ENCODE measurements around the gene USP14.

USP14 gene

DNA sequence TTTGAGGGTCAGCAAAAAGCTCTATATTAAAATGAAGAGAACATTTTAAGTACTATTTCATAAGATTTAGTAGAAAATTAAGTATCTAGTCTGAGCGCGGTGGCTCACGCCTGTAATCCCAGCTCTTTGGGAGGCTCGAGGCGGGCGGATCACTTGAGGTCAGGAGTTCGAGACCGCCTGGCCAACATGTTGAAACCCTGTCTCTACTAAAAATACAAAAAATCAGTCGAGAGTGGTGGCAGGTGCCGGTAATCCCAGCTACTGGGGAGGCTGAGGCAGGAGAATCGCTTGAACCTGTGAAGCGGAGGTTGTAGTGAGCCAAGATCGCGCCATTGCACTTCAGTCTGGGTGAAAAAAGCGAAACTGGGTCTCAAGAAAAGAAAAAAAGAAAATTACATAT is 1.6 kb downstream of the USP14 start:
- DNase-seq (ENCODE audit: low read depth) = no peak

DNA sequence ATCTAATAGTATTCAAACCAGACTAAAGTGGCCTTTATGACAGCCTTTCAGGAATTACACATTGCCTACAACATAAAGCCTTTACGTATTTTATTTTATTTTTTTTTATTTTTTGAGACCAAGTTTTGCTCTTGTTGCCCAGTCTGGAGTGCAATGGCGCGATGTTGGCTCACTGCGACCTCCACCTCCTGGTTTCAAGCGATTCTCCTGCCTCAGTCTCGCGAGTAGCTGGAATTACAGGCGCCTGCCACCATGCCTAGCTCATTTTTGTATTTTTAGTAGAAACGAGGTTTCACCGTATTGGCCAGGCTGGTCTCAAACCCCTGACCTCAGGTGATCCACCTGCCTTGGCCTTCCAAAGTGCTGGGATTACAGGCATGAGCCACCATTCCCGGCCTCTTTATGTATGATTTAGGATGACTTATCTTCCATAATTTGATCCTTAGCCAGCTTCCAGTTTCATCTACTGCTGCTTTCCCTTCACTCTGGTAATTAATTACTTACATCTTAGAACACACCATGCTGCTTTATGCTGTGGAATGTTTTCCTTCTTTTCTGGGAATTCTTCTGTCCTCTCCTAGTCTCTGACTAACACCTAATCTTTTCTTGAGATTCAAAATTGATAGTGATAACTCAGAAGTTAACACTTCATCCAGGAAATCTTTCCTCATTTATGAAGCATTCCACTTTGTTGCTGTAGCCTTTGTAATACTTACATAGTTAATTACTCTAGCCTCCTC is 2.6 kb downstream of the USP14 start:
- no peak for DNase-seq (ENCODE audit: low read depth)

DNA sequence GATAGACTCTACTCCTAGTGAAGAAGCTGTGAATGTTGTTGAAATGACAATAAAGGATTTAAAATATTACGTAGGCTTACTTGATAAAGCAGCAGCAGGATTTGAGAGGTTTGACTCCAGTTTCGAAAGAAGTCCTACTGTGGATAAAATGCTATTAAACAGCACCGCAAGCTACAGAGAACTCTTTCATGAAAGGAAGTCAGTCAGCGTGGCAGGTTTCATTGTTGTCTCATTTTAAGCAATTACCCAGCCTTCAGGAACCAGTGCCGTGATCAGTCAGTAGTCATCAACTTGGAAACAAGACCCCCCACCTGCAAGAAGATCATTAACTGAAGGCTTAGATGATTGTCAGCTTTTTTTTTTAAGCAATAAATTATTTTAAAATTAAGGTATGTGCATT is 14.0 kb downstream of the USP14 start:
- no peak for DNase-seq (ENCODE audit: low read depth)

DNA sequence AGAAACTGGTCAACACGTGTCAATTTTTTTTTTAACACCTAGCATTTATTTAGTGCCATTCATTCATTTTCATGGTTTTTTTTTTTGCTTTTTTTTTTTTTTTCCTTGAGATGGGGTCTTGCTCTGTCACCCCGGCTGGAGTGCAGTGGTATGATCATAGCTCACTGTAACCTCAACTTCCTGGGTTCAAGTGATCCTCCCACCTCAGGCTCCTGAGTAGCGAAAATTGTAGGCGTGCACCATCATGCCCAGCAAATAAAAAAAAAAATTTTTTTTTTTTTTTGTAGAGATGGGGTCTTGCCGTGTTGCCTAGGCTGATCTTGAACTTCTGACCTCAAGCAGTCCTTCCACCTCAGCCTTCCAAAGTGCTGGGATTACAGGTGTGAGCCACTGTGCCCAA is 21.1 kb downstream of the USP14 start:
- DNase-seq (ENCODE audit: low read depth) = no peak

DNA sequence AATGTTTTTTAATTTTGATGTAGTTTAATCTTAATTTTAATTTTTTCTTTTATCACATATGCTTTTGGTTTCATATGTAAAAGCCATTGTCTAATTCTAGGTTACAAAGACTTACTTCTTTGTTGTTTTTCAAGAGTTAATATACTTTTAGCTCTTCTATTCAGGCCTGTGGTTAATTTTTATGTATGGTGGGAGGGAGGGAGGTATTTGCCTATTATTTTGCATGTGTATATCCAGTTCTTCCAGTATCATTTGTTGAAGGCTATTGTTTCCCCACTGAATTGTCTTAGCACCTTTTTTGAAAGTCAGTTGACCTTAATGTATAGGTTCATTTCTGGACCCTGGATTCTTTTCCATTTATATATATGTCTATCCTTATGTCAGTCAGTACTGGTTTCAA is 23.4 kb downstream of the USP14 start:
- DNase-seq (ENCODE audit: low read depth) = no peak

DNA sequence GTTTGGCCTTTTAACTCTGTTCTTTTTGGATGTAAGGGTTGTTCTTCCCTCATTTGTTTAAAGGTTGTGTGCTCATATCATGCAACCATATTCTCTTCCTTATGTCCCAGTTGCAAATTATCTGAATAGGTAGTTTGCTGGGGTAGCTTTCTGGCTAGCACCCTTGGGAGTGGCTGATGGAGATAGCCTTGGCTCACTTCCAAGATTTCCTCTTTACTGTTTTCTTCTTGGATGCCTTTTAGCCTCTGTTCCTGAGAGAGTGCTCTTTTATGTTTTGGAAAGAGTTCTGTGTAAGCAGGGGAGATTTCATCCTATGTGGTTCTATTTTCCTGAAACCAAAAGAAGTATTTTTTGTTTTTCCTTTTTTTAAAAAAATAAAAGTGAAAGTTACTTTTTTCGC is 25.4 kb downstream of the USP14 start:
- DNase-seq (ENCODE audit: low read depth) = no peak

DNA sequence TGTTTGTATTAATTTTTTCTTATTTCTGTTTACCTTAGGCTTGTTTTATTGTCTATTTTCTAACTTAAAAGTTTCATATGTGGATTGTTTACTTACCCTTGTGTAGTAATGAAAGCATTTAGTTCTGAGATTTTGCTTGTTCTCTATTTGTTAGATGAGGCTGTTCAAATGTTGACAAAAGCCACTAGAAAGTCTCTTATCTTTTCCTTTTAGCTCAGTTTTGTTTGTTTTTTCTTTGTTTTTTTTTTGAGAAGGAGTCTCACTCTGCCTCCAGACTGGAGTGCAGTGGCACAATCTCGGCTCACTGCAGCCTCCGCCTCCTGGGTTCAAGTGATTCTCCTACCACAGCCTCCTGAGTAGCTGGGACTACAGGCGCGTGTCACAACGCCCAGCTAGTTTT is 30.9 kb downstream of the USP14 start:
- no peak for DNase-seq (ENCODE audit: low read depth)

DNA sequence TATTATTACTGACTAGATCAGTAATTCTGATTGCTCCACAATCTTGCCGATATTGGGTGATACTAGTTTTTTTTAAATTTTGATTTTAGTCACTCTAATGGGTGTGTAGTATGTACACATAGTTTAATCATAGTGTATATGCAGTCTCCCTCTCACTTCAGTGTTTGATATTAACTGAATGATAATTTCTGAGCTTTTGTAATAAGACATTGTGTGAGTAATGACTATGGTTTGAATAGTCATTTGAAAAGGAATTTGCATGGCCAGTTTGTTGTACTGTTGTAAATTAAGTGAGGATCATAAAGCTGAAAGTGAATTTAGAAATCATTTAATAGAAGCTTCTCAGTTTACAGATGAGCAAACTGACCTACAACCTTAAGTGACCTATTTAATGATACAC is 33.4 kb downstream of the USP14 start:
- DNase-seq (ENCODE audit: low read depth) = no peak

DNA sequence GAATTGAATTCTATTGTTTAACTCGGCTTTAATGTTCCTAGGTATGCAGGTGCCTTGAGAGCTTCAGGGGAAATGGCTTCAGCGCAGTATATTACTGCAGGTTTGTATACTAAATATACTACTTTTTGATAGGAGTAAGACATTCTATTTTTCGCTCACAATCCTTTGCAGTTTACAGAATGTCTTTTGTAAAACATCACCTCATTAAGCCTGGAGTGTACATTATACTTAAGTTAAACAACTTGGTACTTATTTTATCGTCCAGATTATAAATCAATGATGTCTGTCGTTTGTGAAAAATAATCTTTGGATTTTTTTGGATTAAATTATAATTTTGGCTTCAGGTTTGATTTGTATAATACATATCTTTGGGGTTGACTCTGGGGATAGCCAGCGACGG is 34.4 kb downstream of the USP14 start:
- no peak for DNase-seq (ENCODE audit: low read depth)

DNA sequence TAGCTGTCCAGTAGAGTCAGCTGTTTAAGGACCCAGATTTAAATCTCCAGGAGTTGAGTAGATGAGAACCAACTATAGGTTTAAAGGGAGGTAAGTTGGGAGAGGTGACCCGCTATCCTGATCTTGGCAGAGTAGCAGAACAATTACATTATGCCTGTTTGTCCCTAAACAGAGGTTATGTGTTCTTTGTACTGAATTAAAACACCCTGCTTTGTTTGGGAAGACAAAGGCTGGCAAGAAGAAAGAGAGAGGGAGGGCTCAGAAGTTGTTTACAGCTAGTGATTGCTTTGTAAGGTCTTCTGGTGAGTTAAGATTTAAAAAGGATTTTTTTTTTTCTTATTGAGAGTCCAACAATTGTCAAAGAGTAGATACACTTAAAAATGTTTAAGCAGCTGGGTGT is 37.3 kb downstream of the USP14 start:
- DNase-seq (ENCODE audit: low read depth) = no peak

DNA sequence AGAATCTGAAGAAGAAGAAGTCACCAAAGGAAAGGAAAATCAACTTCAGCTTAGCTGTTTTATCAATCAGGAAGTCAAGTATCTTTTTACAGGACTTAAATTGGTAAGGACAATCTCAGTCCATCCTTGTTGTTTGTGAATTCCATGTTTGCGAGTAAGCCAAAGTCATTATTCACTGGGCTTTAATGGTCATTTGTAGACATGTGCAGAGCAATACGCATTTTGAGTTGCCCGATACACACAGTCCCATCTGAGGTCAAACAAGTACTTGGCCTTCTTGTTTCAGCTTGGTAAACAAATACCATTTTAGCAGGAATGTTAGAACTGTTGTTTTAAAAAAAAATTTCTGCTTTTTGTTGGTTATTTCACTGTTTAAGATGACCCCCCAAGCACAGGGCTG is 40.9 kb downstream of the USP14 start:
- no peak for DNase-seq (ENCODE audit: low read depth)

DNA sequence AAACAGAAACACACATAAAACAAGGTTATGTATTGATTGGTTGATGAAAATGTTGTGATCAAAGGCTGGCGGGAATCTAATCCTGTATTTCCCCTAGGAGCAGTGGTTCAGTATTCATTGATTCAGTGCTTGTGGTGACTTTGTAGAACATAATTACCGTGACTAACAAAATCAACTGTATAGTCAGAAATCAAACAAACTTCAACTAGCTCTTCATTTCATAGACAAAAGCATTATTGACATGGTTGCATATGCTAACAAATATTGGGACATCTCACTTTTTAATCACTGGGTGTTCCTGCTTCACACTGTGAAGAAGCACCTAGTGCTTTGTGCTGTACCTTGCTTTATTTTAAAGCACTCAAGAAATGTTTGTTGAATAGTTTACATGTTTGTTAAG is 41.4 kb downstream of the USP14 start:
- no peak for DNase-seq (ENCODE audit: low read depth)

DNA sequence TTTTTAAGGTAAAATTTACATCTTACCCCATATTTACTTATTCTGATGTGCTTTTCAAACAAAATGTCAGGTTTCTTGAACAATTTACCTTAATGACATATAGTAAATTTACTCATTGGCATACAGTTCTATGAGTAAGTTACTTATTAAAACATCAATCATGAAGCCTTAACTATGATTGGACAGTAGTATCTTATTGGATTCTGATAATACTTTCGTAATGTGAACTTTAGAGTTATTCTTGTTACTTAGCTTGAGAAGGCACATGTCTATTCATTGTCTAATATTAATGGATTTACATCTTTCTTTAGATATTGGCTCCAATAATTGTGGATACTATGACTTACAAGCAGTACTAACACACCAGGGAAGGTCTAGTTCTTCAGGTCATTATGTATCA is 51.7 kb downstream of the USP14 start:
- DNase-seq (ENCODE audit: low read depth) = no peak

DNA sequence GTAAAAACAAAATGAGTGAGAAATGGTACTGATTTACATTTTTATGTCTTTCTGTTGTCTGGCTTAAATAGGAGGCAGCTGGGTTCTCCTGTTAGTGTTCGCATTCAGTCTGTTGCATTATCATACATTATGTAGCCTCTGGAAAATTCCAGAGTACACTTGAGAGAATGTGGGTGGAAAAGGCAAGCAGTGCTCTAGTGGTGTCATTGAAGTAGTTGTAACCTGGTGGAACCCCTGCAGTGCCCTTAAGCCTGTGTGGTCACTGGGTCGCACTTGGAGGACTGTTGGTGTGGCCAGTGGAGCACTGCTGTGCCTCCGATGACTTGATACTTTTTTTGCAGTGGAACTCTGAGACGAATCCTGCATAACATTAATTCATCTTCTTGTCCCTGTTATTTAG is 52.4 kb downstream of the USP14 start:
- DNase-seq (ENCODE audit: low read depth) = no peak

DNA sequence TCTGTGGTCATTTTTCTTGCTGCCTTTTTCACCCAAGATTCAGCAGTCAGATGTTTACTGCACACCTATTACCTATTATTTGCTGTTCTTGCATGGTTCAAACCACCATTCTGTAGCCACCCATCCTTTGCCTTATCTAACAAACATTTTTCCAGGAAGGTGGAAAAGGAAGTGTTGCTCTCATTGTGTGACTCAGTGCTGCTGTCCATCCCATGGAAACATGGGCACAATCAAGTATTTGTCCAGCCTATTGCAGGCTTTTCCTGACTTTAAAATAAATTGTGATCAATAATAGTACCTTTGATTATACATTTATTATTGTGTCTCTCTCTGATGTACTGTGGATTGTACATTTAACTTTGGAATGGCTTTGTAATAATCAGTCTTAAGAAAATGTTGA is 53.2 kb downstream of the USP14 start:
- DNase-seq (ENCODE audit: low read depth) = no peak

DNA sequence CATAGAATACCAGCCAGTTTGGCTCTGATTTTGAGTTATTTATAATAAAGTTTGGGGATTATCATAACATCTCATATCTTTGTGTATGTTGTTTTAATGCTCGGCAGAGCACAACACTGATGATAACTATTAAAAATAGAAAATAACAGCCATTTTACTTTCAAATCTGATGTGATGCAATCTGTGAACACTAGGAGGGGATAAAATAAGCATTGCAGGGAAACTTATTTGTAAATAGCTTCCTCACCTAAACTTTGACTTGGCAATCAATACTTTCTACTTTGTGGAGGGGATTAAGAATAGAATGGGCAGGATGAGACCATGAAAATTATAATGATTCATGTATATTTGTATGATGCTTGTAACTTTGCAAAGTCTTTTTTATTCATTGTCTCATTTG is 54.4 kb downstream of the USP14 start:
- DNase-seq (ENCODE audit: low read depth) = no peak

DNA sequence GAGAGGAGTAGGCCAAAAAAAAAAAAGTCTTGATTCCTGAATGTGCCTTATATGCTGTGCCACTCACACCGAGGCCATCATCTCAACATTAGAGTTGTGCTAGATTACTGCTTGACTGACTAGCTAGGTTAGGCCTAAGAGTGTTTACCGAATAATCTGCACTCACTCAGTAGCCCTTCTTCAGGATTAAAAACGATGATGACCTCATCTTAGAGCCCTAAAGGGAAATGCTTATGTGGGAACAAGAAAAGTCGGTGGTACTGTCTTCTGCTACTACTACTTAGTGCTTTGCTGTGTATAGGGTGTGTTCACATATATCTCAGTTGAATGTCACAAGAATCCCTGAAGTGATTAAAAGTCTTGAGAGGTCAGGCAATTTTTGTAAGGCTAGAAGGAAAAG is 55.1 kb downstream of the USP14 start:
- no peak for DNase-seq (ENCODE audit: low read depth)

DNA sequence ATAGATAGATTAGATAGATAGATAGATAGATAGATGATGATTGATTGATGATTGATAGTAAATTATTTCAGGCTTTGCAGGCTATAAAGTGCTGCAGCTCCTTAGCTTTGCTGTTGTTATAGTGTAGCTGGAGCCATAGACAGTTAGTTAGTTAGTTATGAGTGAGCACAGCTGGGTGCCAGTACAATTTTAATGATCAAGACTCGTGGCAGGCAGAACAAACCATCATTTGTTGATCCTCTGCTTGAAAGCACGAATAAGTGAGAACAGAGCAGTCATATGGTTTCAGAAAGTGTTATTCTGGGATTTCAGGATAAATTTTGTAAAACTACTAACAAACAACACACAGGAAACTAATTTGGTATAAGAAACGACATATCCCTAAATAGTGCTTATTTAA is 55.6 kb downstream of the USP14 start:
- DNase-seq (ENCODE audit: low read depth) = no peak

DNA sequence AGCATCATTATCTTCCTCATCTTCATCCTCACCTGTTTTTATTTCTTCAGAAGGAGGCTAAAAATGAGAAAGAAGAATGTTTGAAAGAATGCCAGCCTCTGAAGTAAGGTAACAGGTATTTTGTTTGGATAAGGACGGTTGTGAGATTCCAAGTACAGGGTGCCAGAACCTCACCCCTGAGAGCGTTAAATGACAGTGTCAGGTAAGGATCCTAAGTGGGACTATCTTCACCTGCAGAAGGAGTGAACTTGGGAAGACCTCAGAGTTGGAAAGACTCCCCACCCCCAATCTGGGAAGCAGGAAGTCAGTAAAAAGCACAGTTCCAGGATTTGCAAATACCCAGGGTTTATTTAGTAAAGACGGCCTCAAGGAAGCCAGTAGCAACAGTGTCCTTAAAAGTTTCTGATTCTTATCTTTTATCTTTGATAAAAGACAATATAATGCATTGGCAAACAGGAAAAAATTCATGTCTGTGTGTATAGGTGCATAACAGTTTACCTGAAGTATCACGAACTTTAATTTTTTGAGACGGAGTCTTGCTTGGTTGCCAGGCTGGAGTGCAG is 57.2 kb downstream of the USP14 start:
- DNase-seq (ENCODE audit: low read depth) = no peak

DNA sequence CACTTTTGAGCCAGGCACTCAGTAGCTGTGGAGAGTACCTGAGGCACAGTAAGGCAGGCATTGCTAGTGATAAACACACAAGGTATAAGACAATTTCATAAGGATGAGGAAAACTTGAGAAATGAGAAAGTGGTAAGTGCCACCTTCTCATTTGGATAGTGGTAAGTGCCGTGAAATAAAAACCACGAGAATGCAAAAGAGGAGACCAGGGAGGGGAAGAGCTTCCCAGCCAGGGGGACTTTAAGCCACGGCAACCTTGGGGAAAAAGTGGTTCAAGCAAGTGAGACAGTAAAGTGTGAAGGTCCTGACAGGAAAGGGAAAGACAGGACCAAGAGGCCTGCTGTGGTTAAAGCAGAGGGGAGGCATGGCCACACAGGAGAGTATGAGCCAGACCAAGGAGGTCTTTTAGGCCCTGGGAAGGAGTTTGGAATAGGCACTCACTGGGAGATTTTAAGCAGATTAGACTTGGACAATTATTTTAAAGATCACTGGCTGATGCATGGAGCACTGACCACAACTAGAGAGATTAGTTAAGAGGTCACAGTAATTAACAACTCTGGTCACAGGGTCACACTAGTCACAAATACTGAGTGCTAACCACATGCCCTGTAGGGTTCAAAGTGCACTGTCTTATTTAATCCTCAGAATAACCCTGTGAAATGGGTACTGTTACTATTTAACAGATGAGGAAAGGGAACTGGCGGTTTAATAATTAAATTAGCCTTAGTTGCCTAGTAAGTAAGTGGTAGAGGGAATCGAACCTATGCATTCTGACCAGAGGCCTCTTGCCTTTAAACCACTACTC is 59.4 kb downstream of the USP14 start:
- no peak for DNase-seq (ENCODE audit: low read depth)

DNA sequence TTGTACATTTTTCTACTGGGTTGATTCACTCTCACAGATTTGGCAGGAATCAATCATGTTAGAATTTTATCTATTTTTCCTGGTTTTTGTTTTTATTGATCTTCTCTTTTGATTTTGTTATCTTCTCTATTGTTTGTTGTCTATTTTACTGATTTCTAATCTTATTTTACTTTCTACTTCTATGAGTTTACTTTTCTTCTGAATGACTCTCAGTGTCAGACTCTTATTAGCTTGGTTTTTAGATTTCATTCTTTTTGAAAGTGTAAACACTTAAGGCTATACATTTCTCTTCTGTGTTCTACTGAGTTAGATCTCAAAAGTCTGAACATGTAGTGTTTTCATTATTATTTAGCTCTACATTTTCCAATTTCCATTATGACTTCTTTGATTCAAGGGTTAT is 62.4 kb downstream of the USP14 start:
- DNase-seq (ENCODE audit: low read depth) = no peak

DNA sequence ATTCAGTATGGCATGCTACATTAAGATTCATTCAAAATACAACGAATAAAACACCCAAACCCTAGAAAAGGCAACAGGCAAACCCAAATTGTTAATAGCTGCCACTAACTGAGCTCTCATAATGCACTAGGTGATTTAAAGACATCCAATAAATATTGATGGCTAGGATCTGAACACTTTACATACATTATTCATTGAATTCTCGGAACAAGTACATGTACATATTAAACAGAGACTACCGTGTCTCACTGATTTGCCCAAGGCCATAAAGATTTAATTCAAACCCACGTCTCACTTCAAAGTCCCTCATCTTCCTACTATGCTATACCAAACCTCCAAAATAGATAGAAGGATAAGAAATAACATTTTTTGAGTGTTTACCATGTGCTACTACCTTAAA is 67.4 kb downstream of the USP14 start:
- no peak for DNase-seq (ENCODE audit: low read depth)

DNA sequence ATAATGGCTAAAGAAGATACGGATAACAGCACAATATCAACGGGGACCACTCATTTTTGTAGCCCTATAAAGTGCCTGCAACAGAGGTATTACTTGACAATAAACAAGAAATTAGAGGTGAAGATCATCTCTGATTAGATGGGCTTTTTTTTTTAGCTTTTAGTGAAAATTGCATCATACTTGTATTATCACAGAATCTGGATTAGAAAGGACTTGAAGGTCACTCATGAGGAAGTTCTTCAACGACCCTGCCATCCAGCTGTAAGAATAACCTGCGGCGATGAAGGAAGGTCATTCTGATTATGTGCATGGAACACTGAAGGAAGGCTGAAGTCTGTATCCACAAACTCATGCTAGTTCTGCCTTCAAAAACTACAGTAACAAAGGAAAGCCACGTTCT is 69.0 kb downstream of the USP14 start:
- DNase-seq (ENCODE audit: low read depth) = no peak

DNA sequence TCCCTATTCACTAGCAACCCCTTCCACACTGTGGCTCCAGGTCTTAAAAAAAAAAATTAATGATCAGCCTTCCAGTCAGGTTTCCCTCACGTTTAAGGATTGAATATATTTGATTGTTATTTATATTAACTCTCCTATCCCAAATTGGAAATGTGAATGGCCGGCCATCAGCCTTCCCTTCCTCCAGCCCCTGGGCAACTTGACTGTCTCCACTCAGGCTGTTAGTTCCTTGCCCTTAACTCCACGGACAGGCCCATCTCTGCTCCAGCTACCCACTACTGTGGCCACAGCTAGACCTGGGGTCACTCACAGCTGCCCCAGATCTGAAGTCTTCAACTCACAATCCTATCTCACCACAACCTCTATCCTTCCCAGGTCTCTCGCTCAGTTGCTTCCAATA is 69.5 kb downstream of the USP14 start:
- DNase-seq (ENCODE audit: low read depth) = no peak

Measured in stimulated activated CD4-positive, alpha-beta T cell treated with anti-CD3 and anti-CD28 coated beads, Interleukin-2, amount 100 ng/mL, for 4 hours (primary cell).